ENCODE measurements around the gene PAXIP1.

- TF ChIP-seq EP300 (IDR thresholded peaks at IDR 0.05) (no peak), POLR2A (IDR thresholded peaks at IDR 0.05) (no peak)
These were observed 18.1 kb upstream of the PAXIP1 start for GRCh38 chr7:155020996-155021395.

Measured in ovary (tissue), 1 donor.